Measurements from ENCODE around the gene HTD2.

HTD2 gene

GRCh38 chr3:58359621-58360020 is 53.3 kb downstream of the HTD2 start:
- no peak for DNase-seq

GRCh38 chr3:58361866-58362265 is 55.5 kb downstream of the HTD2 start:
- DNase-seq: no peak

- no peak for DNase-seq
Observed at GRCh38 chr3:58366699-58367098, 60.4 kb downstream of the HTD2 start.

GRCh38 chr3:58369038-58369437 is 62.7 kb downstream of the HTD2 start:
- no peak for DNase-seq

Data from NCI-H1417 (cell line).